PC-9 (cell line): ENCODE measurements around the gene GPR176. TPM values are rescaled to one million over a fixed set of nuclear protein-coding genes. Genes with fewer than 3 reads are reported as not detected.
"Not testable (repeated sequence)": the region's sequence is repeated elsewhere in the genome, so short reads cannot be mapped to it uniquely, and the experiment has no call there.

Source experiments
- BruUV-seq: library from RNA; stranded (reverse); fragments of 400-500 nt; replicated peaks from 2 replicates; lab custom pipeline; 2021; lab: Mats Ljungman, UMichigan
- CTCF ChIA-PET: fragments of 300-600 bp; sonication (Branson Sonifier 250); formaldehyde crosslinking; loops from one replicate; lab custom pipeline; 2022; ENCODE audit warnings: antibody characterized with exemption; lab: Charles Lee
- POLR2A ChIA-PET: fragments of 300-600 bp; sonication (Branson Sonifier 250); formaldehyde crosslinking; loops from one replicate; lab custom pipeline; 2022; ENCODE audit warnings: antibody characterized with exemption; ENCODE audit not compliant: unreplicated experiment; lab: Charles Lee
- DNase-seq, 2 experiments: peaks; one replicate each; pipeline versions ENCODE4 v3.0.0 to v3.0.0-alpha.2; 2015 to 2022; ENCODE audit warnings: mixed read lengths in 1 of 2
- H2AFZ ChIP-seq: fragments of 200-600 bp; sonication (generic); 2 replicates; pipeline ENCODE4 v1.8.1; 2017; ENCODE audit warnings: antibody characterized with exemption
- H3F3A ChIP-seq: fragments of 200-600 bp; sonication (generic); 2 replicates; pipeline ENCODE4 v1.8.1; 2017; ENCODE audit warnings: antibody characterized with exemption, mild to moderate bottlenecking, low read depth; ENCODE audit not compliant: insufficient read depth
- H3K27ac ChIP-seq: fragments of 200-600 bp; sonication (generic); 2 replicates; pipeline ENCODE4 v1.6.1; 2016; ENCODE audit warnings: mixed run types
- H3K27me3 ChIP-seq: fragments of 200-600 bp; sonication (generic); 2 replicates; pipeline ENCODE4 v1.6.1; 2016; ENCODE audit warnings: low read depth, mixed run types; ENCODE audit not compliant: insufficient read depth
- H3K36me3 ChIP-seq: fragments of 200-600 bp; sonication (generic); 2 replicates; pipeline ENCODE4 v1.6.1; 2016; ENCODE audit warnings: low read depth, mixed run types
- H3K4me1 ChIP-seq: fragments of 200-600 bp; sonication (generic); replicated peaks from 2 replicates; pipeline ENCODE4 v1.6.1; 2016; ENCODE audit warnings: mixed run types; ENCODE audit not compliant: insufficient read depth
- H3K4me2 ChIP-seq: fragments of 200-600 bp; sonication (generic); 2 replicates; pipeline ENCODE4 v1.6.1; 2017; ENCODE audit warnings: mixed run types
- H3K4me3 ChIP-seq: fragments of 200-600 bp; sonication (generic); 2 replicates; pipeline ENCODE4 v1.6.1; 2016; ENCODE audit warnings: mixed run types
- H3K79me2 ChIP-seq: fragments of 200-600 bp; sonication (generic); 2 replicates; pipeline ENCODE4 v1.6.1; 2017; ENCODE audit warnings: low read depth, mixed run types
- H3K9me2 ChIP-seq: fragments of 200-600 bp; sonication (generic); 2 replicates; pipeline ENCODE4 v1.8.1; 2017; ENCODE audit warnings: mild to moderate bottlenecking; ENCODE audit not compliant: insufficient read depth
- H3K9me3 ChIP-seq: fragments of 200-600 bp; sonication (generic); 2 replicates; pipeline ENCODE4 v1.8.1; 2016; ENCODE audit warnings: low read depth; ENCODE audit not compliant: insufficient read depth
- H4K20me1 ChIP-seq: fragments of 200-600 bp; sonication (generic); 2 replicates; pipeline ENCODE4 v1.8.1; 2017; ENCODE audit not compliant: insufficient read depth
- CTCF ChIP-seq: fragments of 200-600 bp; sonication (generic); conservative IDR thresholded peaks from 2 replicates; pipeline ENCODE4 v1.6.1; 2017; ENCODE audit warnings: mixed run types, antibody characterized with exemption, mild to moderate bottlenecking, moderate library complexity
- EZH2 ChIP-seq: fragments of 200-600 bp; sonication (generic); IDR thresholded peaks from 2 replicates; pipeline ENCODE4 v1.8.0; 2017; ENCODE audit warnings: antibody characterized with exemption, low read depth
- intact Hi-C: fragments of 100-400 bp; cut with micrococcal nuclease; formaldehyde crosslinking; loops from one replicate; pipeline ENCODE4 v1.10.0; 2022; ENCODE audit not compliant: unreplicated experiment
- total RNA-seq: library from RNA; stranded (reverse); gene quantifications from 2 replicates; pipeline ENCODE4 v1.2.3, GENCODE V29; 2021

The GPR176 gene
- total RNA-seq, 1 experiment from 2014 or later: 4.7 TPM

- H3K27ac ChIP-seq: no peak overlapping the region
- no peaks in the 10 kb centered on the region for H3F3A ChIP-seq
- no peaks in the 10 kb centered on the region for H3K9me3 ChIP-seq
- H4K20me1 ChIP-seq: no peaks in the 10 kb centered on the region
- no peaks in the 10 kb centered on the region for H3K27me3 ChIP-seq
- TF ChIP-seq EZH2 (no peak), CTCF (no peak)
- H3K79me2 ChIP-seq: no peaks in the 10 kb centered on the region
- no peak for DNase-seq
- intact Hi-C loops: no loop called here
- H3K9me2 ChIP-seq: no peaks in the 10 kb centered on the region
- no peaks in the 10 kb centered on the region for H3K4me1 ChIP-seq
- H3K36me3 ChIP-seq: no peaks in the 10 kb centered on the region
- BruUV-seq: no TSS peak
- no peak overlapping the region for H3K4me2 ChIP-seq
- POLR2A ChIA-PET: no interaction called here
- H2AFZ ChIP-seq: no peak overlapping the region
- CTCF ChIA-PET: no interaction called here
- no peak overlapping the region for H3K4me3 ChIP-seq
These were observed 102.2 kb downstream of the GPR176 start for GRCh38 chr15:39817892-39818291.

GRCh38 chr15:39814489-39814888 is 105.6 kb downstream of the GPR176 start:
- Histone ChIP-seq H3K27ac (no peak overlapping the region), H3K9me3 (no peaks in the 10 kb centered on the region), H3K36me3 (no peaks in the 10 kb centered on the region), H3K4me3 (no peak overlapping the region), H3F3A (no peaks in the 10 kb centered on the region), H3K27me3 (no peaks in the 10 kb centered on the region), H4K20me1 (no peaks in the 10 kb centered on the region), H3K9me2 (no peaks in the 10 kb centered on the region), H3K79me2 (no peaks in the 10 kb centered on the region), H2AFZ (no peak overlapping the region), H3K4me2 (no peak overlapping the region), H3K4me1 (no peaks in the 10 kb centered on the region)
- no TSS peak for BruUV-seq
- ChIA-PET POLR2A (no interaction called here), CTCF (no interaction called here)
- intact Hi-C loops: no loop called here
- DNase-seq: no peak
- no peak for TF ChIP-seq CTCF
- no peak for TF ChIP-seq EZH2

- intact Hi-C loops, BruUV-seq, DNase-seq: not testable (repeated sequence)
These were observed 107.4 kb downstream of the GPR176 start for GRCh38 chr15:39812651-39813050.

GRCh38 chr15:39808909-39809308 is 111.2 kb downstream of the GPR176 start:
- Histone ChIP-seq H3K9me2 (no peaks in the 10 kb centered on the region), H3K4me1 (0 out of 2 replicates have a peak, but pooled peaks cover 3% of the 10 kb centered on the region), H3F3A (no peaks in the 10 kb centered on the region), H3K79me2 (no peaks in the 10 kb centered on the region), H3K27me3 (no peaks in the 10 kb centered on the region), H3K4me2 (no peak overlapping the region), H3K9me3 (no peaks in the 10 kb centered on the region), H3K4me3 (no peak overlapping the region), H3K27ac (no peak overlapping the region), H4K20me1 (no peaks in the 10 kb centered on the region), H3K36me3 (no peaks in the 10 kb centered on the region), H2AFZ (no peak overlapping the region)
- intact Hi-C loops: no loop called here
- TF ChIP-seq CTCF (no peak), EZH2 (no peak)
- BruUV-seq: no TSS peak
- CTCF ChIA-PET: no interaction called here
- POLR2A ChIA-PET: no interaction called here
- DNase-seq: no peak

More at GRCh38 chr15:39812651-39813050, 107.4 kb downstream of the GPR176 start:
- H3K27ac ChIP-seq, H3K9me3 ChIP-seq, H3K36me3 ChIP-seq, H2AFZ ChIP-seq, H3K9me2 ChIP-seq, H3K4me3 ChIP-seq, H3K4me1 ChIP-seq, H3K79me2 ChIP-seq, POLR2A ChIA-PET, H3F3A ChIP-seq, H3K27me3 ChIP-seq, H3K4me2 ChIP-seq, H4K20me1 ChIP-seq, CTCF ChIA-PET: not testable (repeated sequence)
